ENCODE data around the gene OCIAD2. TPM values are rescaled to one million over a fixed set of nuclear protein-coding genes. Genes with fewer than 3 reads are reported as not detected.

OCIAD2 gene
- total and polyA plus RNA-seq, 8 donors, result 37.2 to 109 (median 94.9) TPM

GRCh38 chr4:48904541-48905142 lies 1.9 kb downstream of the OCIAD2 start:
- TF ChIP-seq CTCF (IDR thresholded peaks at IDR 0.05), result no peak
- H3K27ac ChIP-seq, result no peak overlapping the region
- no peaks in the 10 kb centered on the region for H3K9me3 ChIP-seq
- peaks cover 0 to 6% of the 10 kb centered on the region in 2 donors for H3K36me3 ChIP-seq
- intact Hi-C loops (cut with DNase I), result no loop called here
- H3K4me3 ChIP-seq, result no peak overlapping the region
- peaks cover 0 to 8% of the 10 kb centered on the region in 2 donors for H3K4me1 ChIP-seq
- DNase-seq, result no peak
- no peak for ATAC-seq
- no peaks in the 10 kb centered on the region for H3K27me3 ChIP-seq

GRCh38 chr4:48904101-48904500 lies 2.5 kb downstream of the OCIAD2 start:
- intact Hi-C loops (cut with DNase I), result no loop called here
- no peak for ATAC-seq

GRCh38 chr4:48902266-48902665 lies 4.3 kb downstream of the OCIAD2 start:
- Histone ChIP-seq H3K27me3 (no peaks in the 10 kb centered on the region), H3K27ac (no peak overlapping the region), H3K4me3 (no peak overlapping the region), H3K9me3 (no peaks in the 10 kb centered on the region), H3K36me3 (peaks cover 0 to 11% of the 10 kb centered on the region in 2 donors), H3K4me1 (peaks cover 0 to 8% of the 10 kb centered on the region in 2 donors)
- intact Hi-C loops (cut with DNase I), result no loop called here
- no peak for TF ChIP-seq CTCF (IDR thresholded peaks at IDR 0.05)
- DNase-seq (peak in 1 of 4 donors; percentile 61), ATAC-seq (peak; percentile 88)

More at GRCh38 chr4:48904101-48904500, 2.5 kb downstream of the OCIAD2 start:
- Histone ChIP-seq H3K36me3 (peaks cover 0 to 6% of the 10 kb centered on the region in 2 donors), H3K4me3 (no peak overlapping the region), H3K27ac (no peak overlapping the region), H3K9me3 (no peaks in the 10 kb centered on the region), H3K4me1 (peaks cover 0 to 8% of the 10 kb centered on the region in 2 donors), H3K27me3 (no peaks in the 10 kb centered on the region)
- no peak for DNase-seq
- TF ChIP-seq CTCF (IDR thresholded peaks at IDR 0.05), result no peak

GRCh38 chr4:48901196-48901595 lies 5.4 kb downstream of the OCIAD2 start:
- Histone ChIP-seq H3K27ac (no peak overlapping the region), H3K27me3 (no peaks in the 10 kb centered on the region), H3K9me3 (no peaks in the 10 kb centered on the region), H3K4me1 (peaks cover 0 to 3% of the 10 kb centered on the region in 2 donors), H3K4me3 (no peak overlapping the region), H3K36me3 (peaks cover 0 to 21% of the 10 kb centered on the region in 2 donors)
- intact Hi-C loops (cut with DNase I), result no loop called here
- no peak for TF ChIP-seq CTCF (IDR thresholded peaks at IDR 0.05)
- no peak for DNase-seq
- ATAC-seq, result no peak

GRCh38 chr4:48899950-48900349 lies 6.6 kb downstream of the OCIAD2 start:
- H3K36me3 ChIP-seq, result peaks cover 0 to 30% of the 10 kb centered on the region in 2 donors
- TF ChIP-seq CTCF (IDR thresholded peaks at IDR 0.05), result no peak
- no peaks in the 10 kb centered on the region for H3K9me3 ChIP-seq
- no peaks in the 10 kb centered on the region for H3K4me1 ChIP-seq
- H3K27me3 ChIP-seq, result no peaks in the 10 kb centered on the region
- H3K27ac ChIP-seq, result no peak overlapping the region
- DNase-seq (no peak), ATAC-seq (no peak)
- intact Hi-C loops (cut with DNase I), result no loop called here
- H3K4me3 ChIP-seq, result no peak overlapping the region
